Thyroid gland (tissue), 4 donors: ENCODE measurements around the gene PHKG1.
"Not testable (repeated sequence)": the region's sequence is repeated elsewhere in the genome, so short reads cannot be mapped to it uniquely, and the experiment has no call there.

ENCODE experiments used
- POLR2A ChIP-seq, 2 donors: fragments of 450-650 bp; IDR thresholded peaks; one replicate each; pipeline ENCODE4 v1.6.1; 2017; ENCODE audit warnings: antibody characterized with exemption in 2 of 2, mild to moderate bottlenecking in 2 of 2, moderate library complexity in 1 of 2
- TF ChIP-seq, protein P1 (sequence below), 6 experiments: fragments of 200-600 bp in 3 of 6; fragments of 450-650 bp in 3 of 6; sonication (generic) in 3 of 6; IDR thresholded peaks; one replicate each; pipeline ENCODE4 v1.5.1; 2016 to 2019; ENCODE audit warnings: antibody characterized with exemption in 6 of 6, mild to moderate bottlenecking in 2 of 6, inconsistent platforms in 1 of 6, moderate library complexity in 1 of 6

DNA sequence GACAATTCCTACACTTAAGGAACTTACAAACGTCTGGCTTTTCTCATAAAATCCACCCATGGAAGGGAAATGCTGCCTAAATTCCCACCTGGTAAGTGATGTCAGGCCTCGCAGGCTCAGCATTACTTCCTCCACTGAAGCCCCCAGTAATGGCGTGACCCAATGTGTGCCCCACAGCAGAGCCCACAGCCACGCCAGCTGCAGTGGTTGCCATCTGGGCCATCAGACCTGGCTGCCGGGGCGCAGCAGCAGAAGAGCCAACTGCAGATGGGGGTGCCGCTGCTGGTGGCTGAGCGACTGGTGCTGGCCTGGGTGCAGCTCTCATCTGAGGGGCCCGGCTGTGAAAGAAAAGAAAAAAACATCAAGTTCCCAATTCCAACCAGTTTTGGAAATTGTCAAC, 11.4 kb upstream of the PHKG1 start:
- TF ChIP-seq, protein P1, sequence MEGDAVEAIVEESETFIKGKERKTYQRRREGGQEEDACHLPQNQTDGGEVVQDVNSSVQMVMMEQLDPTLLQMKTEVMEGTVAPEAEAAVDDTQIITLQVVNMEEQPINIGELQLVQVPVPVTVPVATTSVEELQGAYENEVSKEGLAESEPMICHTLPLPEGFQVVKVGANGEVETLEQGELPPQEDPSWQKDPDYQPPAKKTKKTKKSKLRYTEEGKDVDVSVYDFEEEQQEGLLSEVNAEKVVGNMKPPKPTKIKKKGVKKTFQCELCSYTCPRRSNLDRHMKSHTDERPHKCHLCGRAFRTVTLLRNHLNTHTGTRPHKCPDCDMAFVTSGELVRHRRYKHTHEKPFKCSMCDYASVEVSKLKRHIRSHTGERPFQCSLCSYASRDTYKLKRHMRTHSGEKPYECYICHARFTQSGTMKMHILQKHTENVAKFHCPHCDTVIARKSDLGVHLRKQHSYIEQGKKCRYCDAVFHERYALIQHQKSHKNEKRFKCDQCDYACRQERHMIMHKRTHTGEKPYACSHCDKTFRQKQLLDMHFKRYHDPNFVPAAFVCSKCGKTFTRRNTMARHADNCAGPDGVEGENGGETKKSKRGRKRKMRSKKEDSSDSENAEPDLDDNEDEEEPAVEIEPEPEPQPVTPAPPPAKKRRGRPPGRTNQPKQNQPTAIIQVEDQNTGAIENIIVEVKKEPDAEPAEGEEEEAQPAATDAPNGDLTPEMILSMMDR (IDR thresholded peaks at IDR 0.05): not testable (repeated sequence)
- not testable (repeated sequence) for TF ChIP-seq POLR2A (IDR thresholded peaks at IDR 0.05)
